ENCODE data around the gene MTHFD1L.

The MTHFD1L gene

DNA sequence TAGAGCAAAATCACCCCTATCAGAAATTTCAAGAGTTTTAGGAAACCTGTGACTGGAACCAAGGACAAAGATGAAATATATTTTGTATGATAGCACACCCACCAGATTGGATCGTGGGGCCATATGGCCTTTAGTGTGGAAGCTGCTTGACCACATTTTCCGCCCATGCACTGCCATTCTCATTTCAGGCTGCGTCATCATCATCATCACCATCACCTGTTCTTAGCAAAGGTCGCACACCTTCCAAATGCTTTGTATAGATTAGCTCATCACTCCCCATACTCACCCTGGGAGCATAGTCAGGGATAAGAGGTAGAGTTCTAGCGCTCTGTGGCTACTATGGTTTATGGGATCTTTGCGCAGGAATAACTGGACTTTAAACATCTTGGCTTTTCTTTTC, 185.7 kb downstream of the MTHFD1L start:
- DNase-seq: no peak

GRCh38 chr6:151052021-151052646, 186.6 kb downstream of the MTHFD1L start:
- DNase-seq: no peak

- DNase-seq: no peak
Measured at GRCh38 chr6:151054306-151054705, 188.8 kb downstream of the MTHFD1L start.

GRCh38 chr6:151056230-151056907, 190.9 kb downstream of the MTHFD1L start:
- DNase-seq: no peak

DNA sequence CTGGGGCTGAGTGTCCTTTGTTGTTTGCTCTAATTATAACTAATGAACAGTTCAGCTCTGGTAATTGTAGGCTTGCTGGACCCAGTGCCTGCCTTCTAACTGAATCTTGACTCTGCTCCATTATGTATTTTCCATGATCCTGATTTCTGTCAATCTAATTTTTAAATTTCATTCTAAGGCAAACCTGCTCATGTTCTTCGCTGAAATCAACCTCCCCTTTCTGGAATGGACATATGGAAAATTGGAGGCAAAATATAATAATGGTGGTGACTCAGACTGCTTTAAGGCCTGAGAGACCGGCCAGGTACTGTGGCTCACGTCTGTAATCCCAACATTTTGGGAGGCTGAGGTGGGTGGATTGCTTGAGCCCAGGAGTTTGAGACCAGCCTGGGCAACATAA, 191.6 kb downstream of the MTHFD1L start:
- no peak for DNase-seq

DNA sequence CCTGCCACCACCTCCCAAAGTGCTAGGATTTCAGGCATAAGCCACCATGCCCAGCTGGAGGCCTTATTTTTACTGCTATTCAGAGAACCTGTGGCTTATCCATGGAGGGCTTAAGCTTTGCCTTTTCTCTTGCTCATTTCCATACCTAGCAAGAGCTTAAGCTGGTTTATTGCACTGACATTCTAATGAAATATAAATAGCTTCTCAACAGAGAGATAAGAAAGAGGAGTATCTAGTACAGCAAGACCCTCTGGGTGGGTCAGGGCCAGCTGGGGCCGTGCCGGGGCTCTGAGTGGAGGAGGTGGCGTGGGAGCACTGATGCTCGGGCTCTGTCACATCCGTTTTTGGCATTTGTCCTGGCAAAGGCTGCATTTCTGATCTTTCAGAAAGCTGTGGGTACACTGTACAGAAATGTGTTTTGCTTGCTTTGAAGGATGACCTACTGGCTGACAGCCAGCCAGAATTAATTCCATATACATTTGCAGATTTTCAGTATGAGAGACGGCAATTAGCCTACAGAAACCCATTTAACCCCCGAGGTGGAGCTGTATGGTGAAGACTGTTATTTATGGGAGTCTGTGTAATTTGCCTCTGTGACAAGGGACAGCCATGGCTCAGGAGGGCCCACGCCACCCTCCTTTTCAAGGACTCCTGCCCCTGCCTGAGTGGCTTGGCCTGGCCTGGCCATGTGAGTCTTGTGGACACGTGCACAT, 192.7 kb downstream of the MTHFD1L start:
- no peak for DNase-seq

GRCh38 chr6:151059612-151060095, 194.2 kb downstream of the MTHFD1L start:
- no peak for DNase-seq

GRCh38 chr6:151060096-151060765, 194.7 kb downstream of the MTHFD1L start:
- no peak for DNase-seq

DNA sequence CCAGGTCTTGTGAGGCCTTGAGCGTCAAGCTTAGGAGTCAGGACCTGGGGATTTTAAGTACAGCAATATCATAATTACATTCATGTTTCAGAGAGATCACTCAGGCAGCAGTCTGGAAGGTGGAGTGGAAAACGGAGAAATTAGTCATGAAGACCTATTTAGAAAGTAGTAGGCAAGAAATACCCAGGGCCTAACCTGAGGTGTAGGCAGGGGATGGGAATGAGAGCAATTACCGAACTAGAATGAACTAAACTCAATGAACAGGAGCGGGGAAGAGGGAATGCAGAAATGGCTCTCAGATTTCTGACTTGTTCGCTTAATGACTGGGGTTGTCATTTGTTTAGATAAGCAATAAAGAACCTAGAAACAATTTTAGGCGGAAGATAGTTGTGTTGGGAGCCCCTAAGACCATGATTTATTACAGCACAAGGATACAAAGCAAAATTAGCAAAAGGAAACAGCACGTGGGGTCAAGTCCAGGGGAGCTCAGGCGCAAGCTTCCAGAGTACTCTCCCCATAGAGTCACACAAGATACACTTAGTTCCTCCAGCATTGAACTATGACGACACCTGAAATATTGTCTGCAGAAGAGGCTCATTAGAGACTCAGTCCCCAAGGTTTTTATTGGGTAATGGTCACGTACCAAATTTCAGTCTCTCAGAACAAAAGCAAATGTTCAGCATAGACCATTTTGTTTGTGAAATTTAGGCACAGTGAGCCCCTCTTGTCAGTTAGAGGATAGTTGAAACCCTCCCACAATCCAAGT, 195.4 kb downstream of the MTHFD1L start:
- no peak for DNase-seq

DNA sequence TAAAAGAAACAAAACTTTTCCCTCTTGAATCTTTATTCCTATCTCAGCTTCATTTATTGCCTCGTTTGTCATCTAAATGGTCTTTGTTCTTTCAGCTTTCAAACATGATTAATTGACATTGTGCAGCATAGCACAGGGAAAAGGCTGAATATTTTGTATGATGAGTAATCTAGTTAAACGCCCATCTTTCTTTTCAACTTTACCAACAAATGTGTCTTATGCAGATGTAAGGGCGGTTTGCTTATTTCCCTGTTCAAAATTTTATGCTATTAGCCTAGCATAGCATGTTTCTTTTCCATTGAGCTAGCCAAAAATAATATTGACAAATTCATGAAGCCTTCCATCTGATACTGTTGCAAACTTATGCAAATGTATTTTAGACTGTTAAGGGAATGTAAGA, 197.8 kb downstream of the MTHFD1L start:
- no peak for DNase-seq

DNA sequence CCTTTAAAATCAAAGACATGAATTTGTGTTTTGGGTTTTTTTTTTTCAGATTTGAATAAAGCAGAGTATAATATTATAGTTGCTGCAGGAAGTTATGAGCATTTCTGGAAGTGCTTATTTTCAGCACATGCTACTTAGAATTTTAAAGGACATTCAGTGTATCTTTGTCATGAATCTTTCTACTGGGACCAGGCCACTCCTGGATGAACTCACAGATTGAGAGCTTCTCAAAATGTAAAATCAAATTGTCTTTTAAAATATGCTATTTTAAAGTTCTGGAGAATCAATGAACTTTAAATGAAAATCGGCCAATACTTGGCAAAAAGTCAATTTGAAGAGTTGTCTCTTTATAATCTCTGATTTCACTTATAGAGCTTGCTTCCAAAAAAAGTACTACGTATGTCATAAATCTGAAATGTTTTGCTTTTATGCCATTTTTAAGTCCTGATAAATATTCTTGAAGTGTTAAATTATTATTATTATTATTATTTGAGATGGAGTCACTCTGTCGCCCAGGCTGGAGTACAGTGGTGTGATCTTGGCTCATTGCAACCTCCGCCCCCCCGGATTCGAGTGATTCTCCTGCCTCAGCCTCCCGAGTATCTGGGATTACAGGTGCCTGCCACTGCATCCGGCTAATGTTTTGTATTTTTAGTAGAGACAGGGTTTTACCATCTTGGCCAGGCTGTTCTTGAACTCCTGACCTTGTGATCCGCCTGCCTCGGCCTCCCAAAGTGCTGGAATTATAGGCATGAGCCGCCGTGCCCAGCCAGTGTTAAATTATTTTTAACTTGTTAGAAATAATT, 198.5 kb downstream of the MTHFD1L start:
- no peak for DNase-seq

DNA sequence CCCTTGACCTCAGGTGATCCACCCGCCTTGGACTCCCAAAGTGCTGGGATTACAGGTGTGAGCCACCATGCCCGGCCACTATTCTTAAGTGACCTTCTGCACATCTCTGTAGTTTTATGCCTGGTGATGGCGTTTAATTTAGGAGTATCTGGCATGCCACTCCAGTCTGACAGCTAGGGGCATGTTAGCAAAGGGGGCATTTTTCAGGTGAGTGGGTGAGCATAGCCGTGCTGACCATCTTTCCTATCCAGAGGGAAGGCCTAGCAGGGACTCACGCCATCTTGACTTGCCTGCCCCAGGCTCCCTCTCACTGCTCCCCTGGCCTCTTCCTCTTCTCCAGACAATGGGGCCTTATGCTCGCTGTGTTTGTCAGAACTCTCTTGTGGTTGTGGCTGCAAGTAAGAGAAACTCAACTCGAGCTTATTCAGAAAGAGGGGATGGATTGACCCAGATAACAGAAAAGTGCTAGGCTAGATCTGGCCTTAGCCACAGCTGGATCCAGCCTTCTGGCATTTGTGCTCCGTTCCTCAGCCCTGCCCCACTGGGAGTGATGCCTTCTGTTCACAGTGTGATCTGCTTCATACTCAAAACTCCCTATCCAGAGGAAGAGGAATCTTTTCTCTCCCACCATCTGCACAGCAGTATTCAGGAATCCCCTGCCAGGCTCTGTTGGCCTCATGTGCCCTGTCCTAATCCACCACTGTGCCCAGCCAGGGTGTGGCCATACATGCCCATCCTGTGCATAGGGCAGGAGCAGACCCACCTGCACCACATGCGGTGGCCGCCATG, 199.7 kb downstream of the MTHFD1L start:
- DNase-seq: no peak

GRCh38 chr6:151067684-151068596, 202.4 kb downstream of the MTHFD1L start:
- no peak for DNase-seq

DNA sequence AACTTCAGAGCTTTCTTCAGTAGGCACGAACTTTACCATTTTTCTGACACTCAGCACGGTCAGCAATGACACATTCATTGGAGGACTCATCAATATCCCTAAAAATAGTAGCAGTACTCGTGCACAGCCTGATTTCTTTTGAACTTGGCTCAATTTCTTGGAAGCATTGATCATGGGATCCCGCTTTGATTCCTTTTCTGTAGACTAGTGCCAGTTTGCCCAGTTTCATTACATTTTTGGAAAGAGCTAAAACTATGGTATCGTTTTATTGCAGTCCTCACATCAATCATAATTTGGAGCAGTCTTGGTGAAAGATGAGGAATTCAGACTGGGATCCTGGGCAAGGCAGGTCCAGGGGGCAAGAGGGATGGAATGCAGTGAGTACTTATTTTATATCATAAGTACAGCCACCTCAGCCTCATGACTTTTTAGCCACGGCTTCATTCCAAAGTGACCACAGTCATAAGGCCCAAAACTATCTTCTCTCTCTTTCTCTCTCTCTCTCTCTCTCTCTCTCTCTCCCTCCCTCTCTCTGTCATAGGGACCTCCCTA, 203.3 kb downstream of the MTHFD1L start:
- DNase-seq: no peak

GRCh38 chr6:151069641-151070040, 204.1 kb downstream of the MTHFD1L start:
- no peak for DNase-seq

DNA sequence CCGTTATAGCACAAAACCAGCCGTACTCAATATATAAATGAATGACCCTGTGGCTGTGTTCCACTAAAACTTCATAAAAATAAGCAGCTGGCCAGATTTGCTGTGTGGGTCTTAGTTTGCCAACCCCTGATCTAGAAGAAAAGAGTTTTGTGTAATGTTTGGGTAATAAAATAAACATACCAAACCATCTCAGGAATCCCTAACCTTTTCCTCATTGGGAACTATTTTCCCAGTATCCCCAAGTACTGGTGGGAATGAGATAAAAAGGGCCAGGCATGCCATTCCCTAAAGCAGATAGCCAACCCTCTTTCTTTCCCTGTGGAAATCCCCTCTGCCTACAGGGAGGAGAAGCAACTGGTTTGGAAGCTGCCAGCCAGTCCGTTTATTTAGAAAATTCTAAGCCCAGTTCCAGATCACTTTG, 205.1 kb downstream of the MTHFD1L start:
- no peak for DNase-seq

- DNase-seq: no peak
Measured at GRCh38 chr6:151071295-151071694, 205.8 kb downstream of the MTHFD1L start.

- DNase-seq: no peak
Measured at GRCh38 chr6:151073146-151073545, 207.6 kb downstream of the MTHFD1L start.

DNA sequence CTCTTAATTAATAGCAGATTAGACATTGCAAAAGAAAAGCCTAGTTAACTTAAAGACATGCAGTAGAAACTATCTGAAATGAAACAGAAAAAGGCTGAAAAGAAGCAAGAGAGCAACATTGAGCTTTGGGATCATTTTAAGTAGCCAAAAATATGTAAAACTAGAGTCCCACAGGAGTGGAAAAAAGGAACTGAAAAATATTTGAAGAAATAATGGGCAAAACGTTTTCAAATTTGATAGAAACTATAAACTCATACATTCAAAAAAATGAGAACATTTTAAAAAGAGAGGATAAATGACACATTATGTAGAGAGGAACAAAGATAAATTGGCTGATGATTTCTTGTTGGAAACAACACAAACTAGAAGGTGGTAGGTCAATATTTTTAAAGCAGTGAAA, 208.2 kb downstream of the MTHFD1L start:
- no peak for DNase-seq

All from activated CD4-positive, alpha-beta T cell treated with anti-CD3 and anti-CD28 coated beads, Interleukin-2, amount 50 U/mL, for 4 hours (primary cell).